ENCODE measurements around the gene AKT3.

DNA sequence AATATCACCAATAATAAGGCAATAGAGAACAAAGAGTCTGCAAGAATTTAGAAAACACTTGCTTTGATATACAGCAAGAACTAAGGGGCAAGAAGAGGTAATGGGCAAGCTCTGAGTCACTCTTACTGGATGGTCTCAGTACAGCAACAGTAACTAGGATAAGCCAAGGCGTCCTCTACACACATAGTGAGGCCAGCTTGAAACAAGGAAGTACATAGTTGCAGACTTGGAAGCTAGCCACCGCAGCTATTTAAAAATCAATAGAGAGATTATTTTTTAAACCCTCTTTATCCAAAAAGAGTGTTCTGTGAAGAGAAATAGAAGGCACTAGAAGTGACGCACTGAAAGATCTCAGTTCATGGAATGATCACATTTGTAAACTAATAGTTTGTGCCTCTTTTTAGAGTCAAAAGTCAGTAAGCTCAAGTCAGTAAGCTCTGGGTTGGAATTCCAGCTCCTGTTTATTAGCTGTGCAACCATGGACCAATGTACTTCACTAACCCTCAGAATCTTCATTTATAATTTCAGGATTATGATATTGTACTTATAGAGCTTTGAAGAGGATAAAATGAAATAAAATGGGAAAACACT lies 118.6 kb downstream of the AKT3 start:
- TF ChIP-seq, protein P1, sequence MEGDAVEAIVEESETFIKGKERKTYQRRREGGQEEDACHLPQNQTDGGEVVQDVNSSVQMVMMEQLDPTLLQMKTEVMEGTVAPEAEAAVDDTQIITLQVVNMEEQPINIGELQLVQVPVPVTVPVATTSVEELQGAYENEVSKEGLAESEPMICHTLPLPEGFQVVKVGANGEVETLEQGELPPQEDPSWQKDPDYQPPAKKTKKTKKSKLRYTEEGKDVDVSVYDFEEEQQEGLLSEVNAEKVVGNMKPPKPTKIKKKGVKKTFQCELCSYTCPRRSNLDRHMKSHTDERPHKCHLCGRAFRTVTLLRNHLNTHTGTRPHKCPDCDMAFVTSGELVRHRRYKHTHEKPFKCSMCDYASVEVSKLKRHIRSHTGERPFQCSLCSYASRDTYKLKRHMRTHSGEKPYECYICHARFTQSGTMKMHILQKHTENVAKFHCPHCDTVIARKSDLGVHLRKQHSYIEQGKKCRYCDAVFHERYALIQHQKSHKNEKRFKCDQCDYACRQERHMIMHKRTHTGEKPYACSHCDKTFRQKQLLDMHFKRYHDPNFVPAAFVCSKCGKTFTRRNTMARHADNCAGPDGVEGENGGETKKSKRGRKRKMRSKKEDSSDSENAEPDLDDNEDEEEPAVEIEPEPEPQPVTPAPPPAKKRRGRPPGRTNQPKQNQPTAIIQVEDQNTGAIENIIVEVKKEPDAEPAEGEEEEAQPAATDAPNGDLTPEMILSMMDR (conservative IDR thresholded peaks at IDR 0.05 in 1 of 2, IDR thresholded peaks at IDR 0.05 in 1 of 2; ENCODE audit: low read depth in 1 of 2, low read length in 2 of 2) = no peak
- TF ChIP-seq EZH2 (IDR thresholded peaks at IDR 0.05; ENCODE audit: low read length, missing control alignments) = no peak

All from fibroblast of lung (primary cell).